Tibial nerve (tissue), 4 donors: ENCODE measurements around the gene FGD1. TPM values are rescaled to one million over a fixed set of nuclear protein-coding genes. Genes with fewer than 3 reads are reported as not detected.

ENCODE experiments used
- total RNA-seq, 4 donors: library from RNA; depleted of rRNA; stranded (reverse); fragments of >200 nt; gene quantifications; one replicate each; pipeline ENCODE4 v1.1.0, GENCODE V29; 2016

Gene FGD1
- total RNA-seq, 4 donors from 2014 or later: 4.2 to 9.3 (median 5.4) TPM

Other genes starting within 250 kb of the FGD1 start
- gene WNK3, start 138.2 kb downstream of the FGD1 start, total RNA-seq: 1 to 10 TPM; 1.8 to 2.2 (median 2.0) TPM
- gene TSR2, start 55.8 kb downstream of the FGD1 start, total RNA-seq: 10 to 100 TPM; 24.0 to 40.8 (median 27.2) TPM
- gene GNL3L, start 34.0 kb upstream of the FGD1 start, total RNA-seq: 10 to 100 TPM; 23.2 to 45.9 (median 27.1) TPM